ENCODE measurements around the gene C3orf70.

GRCh38 chr3:185081521-185081920 lies 71.3 kb downstream of the C3orf70 start:
- TF ChIP-seq, protein P1, sequence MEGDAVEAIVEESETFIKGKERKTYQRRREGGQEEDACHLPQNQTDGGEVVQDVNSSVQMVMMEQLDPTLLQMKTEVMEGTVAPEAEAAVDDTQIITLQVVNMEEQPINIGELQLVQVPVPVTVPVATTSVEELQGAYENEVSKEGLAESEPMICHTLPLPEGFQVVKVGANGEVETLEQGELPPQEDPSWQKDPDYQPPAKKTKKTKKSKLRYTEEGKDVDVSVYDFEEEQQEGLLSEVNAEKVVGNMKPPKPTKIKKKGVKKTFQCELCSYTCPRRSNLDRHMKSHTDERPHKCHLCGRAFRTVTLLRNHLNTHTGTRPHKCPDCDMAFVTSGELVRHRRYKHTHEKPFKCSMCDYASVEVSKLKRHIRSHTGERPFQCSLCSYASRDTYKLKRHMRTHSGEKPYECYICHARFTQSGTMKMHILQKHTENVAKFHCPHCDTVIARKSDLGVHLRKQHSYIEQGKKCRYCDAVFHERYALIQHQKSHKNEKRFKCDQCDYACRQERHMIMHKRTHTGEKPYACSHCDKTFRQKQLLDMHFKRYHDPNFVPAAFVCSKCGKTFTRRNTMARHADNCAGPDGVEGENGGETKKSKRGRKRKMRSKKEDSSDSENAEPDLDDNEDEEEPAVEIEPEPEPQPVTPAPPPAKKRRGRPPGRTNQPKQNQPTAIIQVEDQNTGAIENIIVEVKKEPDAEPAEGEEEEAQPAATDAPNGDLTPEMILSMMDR (IDR thresholded peaks at IDR 0.05), result no peak
- TF ChIP-seq EP300 (IDR thresholded peaks at IDR 0.05), result no peak
- no peak for TF ChIP-seq POLR2A (IDR thresholded peaks at IDR 0.05)

Data from tibial nerve (tissue), 4 donors.